Activated B cell treated with CpG ODN at 0.5 μM for 24 hours (primary cell): Measurements from ENCODE around the gene ARL4D. TPM values are rescaled to one million over a fixed set of nuclear protein-coding genes. Genes with fewer than 3 reads are reported as not detected.

ENCODE experiments used
- ATAC-seq: fragments of 200-7000 bp; cut with Tn5 transposase; one replicate; pipeline ENCODE4 v1.10.0; 2021; ENCODE audit warnings: low read depth, mild to moderate bottlenecking, moderate library complexity
- CTCF ChIA-PET: fragments of 350-600 bp; sonication (Branson Sonifier 250); formaldehyde crosslinking; loops from one replicate; lab custom pipeline; 2021; ENCODE audit warnings: antibody characterized with exemption; lab: Charles Lee
- POLR2A ChIA-PET: fragments of 350-600 bp; sonication (Branson Sonifier 250); formaldehyde crosslinking; loops from one replicate; lab custom pipeline; 2021; ENCODE audit warnings: antibody characterized with exemption; lab: Charles Lee
- DNase-seq: peaks from one replicate; pipeline ENCODE4 v3.0.0; 2022
- H3K27ac Mint-ChIP-seq: one replicate; pipeline ENCODE4 v1.8.0; 2020; ENCODE audit warnings: mixed read lengths
- H3K27me3 Mint-ChIP-seq: one replicate; pipeline ENCODE4 v1.8.0; 2021; ENCODE audit warnings: mixed read lengths
- H3K36me3 Mint-ChIP-seq: one replicate; pipeline ENCODE4 v1.8.0; 2021; ENCODE audit warnings: low read depth, mixed read lengths
- H3K4me1 Mint-ChIP-seq: one replicate; pipeline ENCODE4 v1.8.0; 2021; ENCODE audit warnings: mixed read lengths
- H3K4me3 Mint-ChIP-seq: one replicate; pipeline ENCODE4 v1.8.0; 2020; ENCODE audit warnings: mild to moderate bottlenecking, mixed read lengths
- H3K9me3 Mint-ChIP-seq: one replicate; pipeline ENCODE4 v1.8.0; 2020; ENCODE audit warnings: mixed read lengths
- CTCF ChIP-seq: fragments of 200-600 bp; IDR thresholded peaks from one replicate; pipeline ENCODE4 v1.8.0; 2022; ENCODE audit warnings: antibody characterized with exemption, mild to moderate bottlenecking
- intact Hi-C: fragments of 100-400 bp; cut with micrococcal nuclease; formaldehyde crosslinking; loops from one replicate; pipeline ENCODE4 v1.15.1; 2024
- total RNA-seq: library from RNA; stranded (reverse); gene quantifications from 2 replicates; pipeline ENCODE4 v1.2.3, GENCODE V29; 2022

ARL4D gene
- total RNA-seq, 1 donor from 2014 or later, result 5.8 TPM

DNA sequence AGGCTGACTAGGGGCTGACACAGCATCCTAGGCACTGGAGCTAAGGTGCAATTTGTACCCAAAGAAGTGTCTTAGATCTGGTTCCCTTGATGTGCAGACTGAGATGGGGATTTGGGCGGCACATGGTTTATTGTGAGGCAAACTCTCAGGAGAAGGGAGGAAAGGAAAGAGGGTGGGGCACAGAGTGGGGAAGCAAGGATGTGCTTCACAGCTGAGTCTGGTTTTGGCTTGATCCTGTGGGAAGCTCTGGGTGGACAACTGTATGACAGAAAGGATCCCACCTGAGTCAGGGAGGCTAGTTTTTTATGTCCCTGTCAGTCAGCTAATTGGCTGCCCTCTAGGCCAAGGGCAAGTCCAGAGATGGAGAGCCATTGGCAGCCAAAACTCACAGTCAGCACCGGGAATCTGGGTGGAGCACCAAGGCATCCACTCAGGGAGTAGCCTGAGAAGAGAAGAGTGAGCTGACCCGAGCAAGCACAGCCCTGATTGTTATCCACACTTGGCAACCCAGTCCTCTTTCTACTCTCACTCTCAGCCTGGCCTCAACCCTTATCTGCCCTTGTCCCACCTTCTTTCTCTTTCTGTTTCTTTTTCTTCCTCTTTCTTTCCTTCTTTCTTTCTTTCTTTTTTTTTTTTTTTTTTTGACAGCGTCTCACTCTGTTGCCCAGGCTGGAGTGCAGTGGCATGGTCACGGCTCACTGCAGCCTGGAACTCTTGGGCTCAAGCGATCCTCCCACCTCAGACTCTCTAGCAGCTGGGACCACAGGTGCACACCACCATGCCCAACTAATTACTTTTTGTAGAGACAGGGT is 12.0 kb downstream of the ARL4D start:
- H3K4me1 Mint-ChIP-seq, result peaks cover 2% of the 10 kb centered on the region
- no peak for ATAC-seq
- POLR2A ChIA-PET, result no interaction called here

DNA sequence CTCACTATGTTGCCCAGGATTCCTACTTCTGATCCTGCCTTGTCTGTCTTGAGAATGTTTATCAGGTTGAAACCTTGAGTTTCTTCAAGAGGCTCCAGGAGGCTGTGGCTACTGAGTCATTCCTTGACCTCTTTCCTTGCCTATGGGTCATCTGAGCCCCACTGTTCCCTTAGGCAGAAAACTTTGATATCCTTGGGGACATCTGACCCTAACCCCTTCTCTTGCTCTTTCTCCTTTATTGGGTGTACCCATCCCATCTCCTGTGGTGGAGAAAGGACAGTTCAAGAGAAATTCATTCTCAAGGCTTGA is 12.5 kb downstream of the ARL4D start:
- DNase-seq (no peak), ATAC-seq (no peak)
- Mint-ChIP-seq H3K27ac (no peak overlapping the region), H3K36me3 (no peaks in the 10 kb centered on the region), H3K4me3 (no peak overlapping the region), H3K9me3 (no peaks in the 10 kb centered on the region), H3K27me3 (peaks cover 21% of the 10 kb centered on the region), H3K4me1 (peaks cover 2% of the 10 kb centered on the region)
- ChIA-PET POLR2A (no interaction called here), CTCF (no interaction called here)
- TF ChIP-seq CTCF, result no peak
- intact Hi-C loops, result no loop called here

More for the DNA sequence above, 12.0 kb downstream of the ARL4D start:
- H3K9me3 Mint-ChIP-seq, result no peaks in the 10 kb centered on the region
- peaks cover 20% of the 10 kb centered on the region for H3K27me3 Mint-ChIP-seq
- DNase-seq, result no peak
- no peaks in the 10 kb centered on the region for H3K36me3 Mint-ChIP-seq
- intact Hi-C loops, result no loop called here
- CTCF ChIA-PET, result interaction anchor here (0.6 kb wide), 2 partner anchors 16 to 631 kb away, joined by 3 to 4 read pairs; no protein-coding TSS in a partner anchor
- no peak overlapping the region for H3K27ac Mint-ChIP-seq
- no peak overlapping the region for H3K4me3 Mint-ChIP-seq
- no peak for TF ChIP-seq CTCF

- ChIA-PET POLR2A (no interaction called here), CTCF (no interaction called here)
- DNase-seq, result no peak
- H3K27me3 Mint-ChIP-seq, result peaks cover 25% of the 10 kb centered on the region
- intact Hi-C loops, result no loop called here
- no peaks in the 10 kb centered on the region for H3K9me3 Mint-ChIP-seq
- peaks cover 2% of the 10 kb centered on the region for H3K4me1 Mint-ChIP-seq
- H3K27ac Mint-ChIP-seq, result no peak overlapping the region
- no peak for TF ChIP-seq CTCF
- H3K36me3 Mint-ChIP-seq, result no peaks in the 10 kb centered on the region
- H3K4me3 Mint-ChIP-seq, result no peak overlapping the region
- ATAC-seq, result no peak
These were observed 13.0 kb downstream of the ARL4D start for GRCh38 chr17:43411749-43412148.

GRCh38 chr17:43412166-43412565 is 13.4 kb downstream of the ARL4D start:
- ChIA-PET CTCF (no interaction called here), POLR2A (no interaction called here)
- no peak overlapping the region for H3K4me3 Mint-ChIP-seq
- peaks cover 28% of the 10 kb centered on the region for H3K27me3 Mint-ChIP-seq
- H3K36me3 Mint-ChIP-seq, result no peaks in the 10 kb centered on the region
- intact Hi-C loops, result no loop called here
- H3K4me1 Mint-ChIP-seq, result peaks cover 2% of the 10 kb centered on the region
- H3K27ac Mint-ChIP-seq, result no peak overlapping the region
- DNase-seq, result no peak
- no peak for ATAC-seq
- TF ChIP-seq CTCF, result no peak
- H3K9me3 Mint-ChIP-seq, result no peaks in the 10 kb centered on the region

GRCh38 chr17:43416998-43417890 is 18.5 kb downstream of the ARL4D start:
- Mint-ChIP-seq H3K4me1 (no peaks in the 10 kb centered on the region), H3K27ac (no peak overlapping the region), H3K4me3 (no peak overlapping the region), H3K9me3 (no peaks in the 10 kb centered on the region), H3K27me3 (peaks cover 24% of the 10 kb centered on the region), H3K36me3 (no peaks in the 10 kb centered on the region)
- DNase-seq (no peak), ATAC-seq (no peak)
- intact Hi-C loops, result no loop called here
- no peak for TF ChIP-seq CTCF
- CTCF ChIA-PET, result no interaction called here
- POLR2A ChIA-PET, result interaction anchor here (0.7 kb wide), 1 partner anchor 49 kb away, joined by 3 read pairs; no protein-coding TSS in a partner anchor
